ENCODE data around the gene OR2L8. TPM values are rescaled to one million over a fixed set of nuclear protein-coding genes. Genes with fewer than 3 reads are reported as not detected.

The OR2L8 gene, protein sequence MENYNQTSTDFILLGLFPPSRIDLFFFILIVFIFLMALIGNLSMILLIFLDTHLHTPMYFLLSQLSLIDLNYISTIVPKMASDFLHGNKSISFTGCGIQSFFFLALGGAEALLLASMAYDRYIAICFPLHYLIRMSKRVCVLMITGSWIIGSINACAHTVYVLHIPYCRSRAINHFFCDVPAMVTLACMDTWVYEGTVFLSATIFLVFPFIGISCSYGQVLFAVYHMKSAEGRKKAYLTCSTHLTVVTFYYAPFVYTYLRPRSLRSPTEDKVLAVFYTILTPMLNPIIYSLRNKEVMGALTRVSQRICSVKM
- polyA plus RNA-seq (2011; rRNA removed) (not detected in 2 replicates), polyA minus RNA-seq (2011; rRNA and poly(A)+ RNA removed) (not detected in 2 replicates)

DNA sequence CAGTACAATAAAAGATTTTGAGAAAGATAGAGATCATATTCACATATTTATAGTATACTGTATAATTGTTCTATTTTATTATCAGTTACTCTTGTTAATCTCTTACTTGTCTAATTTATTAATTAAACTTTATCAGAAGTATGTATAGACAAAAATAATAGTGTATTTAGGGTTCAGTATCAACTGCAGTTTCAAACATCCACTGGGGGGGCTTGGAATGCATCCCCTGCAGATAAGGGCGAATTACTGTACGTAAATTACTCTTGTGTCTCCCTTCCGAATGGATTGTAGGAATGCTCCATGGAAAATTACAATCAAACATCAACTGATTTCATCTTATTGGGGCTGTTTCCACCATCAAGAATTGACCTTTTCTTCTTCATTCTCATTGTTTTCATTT lies at the start of gene OR2L8:
TSS of gene OR2L8 (plus strand) at position 301 of the 400 bp plus-strand sequence. CDS start at position 301, 0 bp downstream.
- POLR2A ChIA-PET, result no interaction called here
- no peak within 1 kb of the TSS for H3K27ac ChIP-seq (ENCODE audit: low read depth, low read length)
- H3K9me3 ChIP-seq (ENCODE audit: control insufficient read depth, insufficient read depth, low read length), result peaks cover 2% of the 10 kb centered on the region; the same call in 1 of the 2 replicates
- TF ChIP-seq, protein P1, sequence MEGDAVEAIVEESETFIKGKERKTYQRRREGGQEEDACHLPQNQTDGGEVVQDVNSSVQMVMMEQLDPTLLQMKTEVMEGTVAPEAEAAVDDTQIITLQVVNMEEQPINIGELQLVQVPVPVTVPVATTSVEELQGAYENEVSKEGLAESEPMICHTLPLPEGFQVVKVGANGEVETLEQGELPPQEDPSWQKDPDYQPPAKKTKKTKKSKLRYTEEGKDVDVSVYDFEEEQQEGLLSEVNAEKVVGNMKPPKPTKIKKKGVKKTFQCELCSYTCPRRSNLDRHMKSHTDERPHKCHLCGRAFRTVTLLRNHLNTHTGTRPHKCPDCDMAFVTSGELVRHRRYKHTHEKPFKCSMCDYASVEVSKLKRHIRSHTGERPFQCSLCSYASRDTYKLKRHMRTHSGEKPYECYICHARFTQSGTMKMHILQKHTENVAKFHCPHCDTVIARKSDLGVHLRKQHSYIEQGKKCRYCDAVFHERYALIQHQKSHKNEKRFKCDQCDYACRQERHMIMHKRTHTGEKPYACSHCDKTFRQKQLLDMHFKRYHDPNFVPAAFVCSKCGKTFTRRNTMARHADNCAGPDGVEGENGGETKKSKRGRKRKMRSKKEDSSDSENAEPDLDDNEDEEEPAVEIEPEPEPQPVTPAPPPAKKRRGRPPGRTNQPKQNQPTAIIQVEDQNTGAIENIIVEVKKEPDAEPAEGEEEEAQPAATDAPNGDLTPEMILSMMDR (IDR thresholded peaks at IDR 0.05; ENCODE audit: low read depth, low read length), result no peak
- CTCF ChIA-PET, result no interaction called here
- no peak for DNase-seq (ENCODE audit: low read depth, low spot score)
- H3K27me3 ChIP-seq (ENCODE audit: control insufficient read depth, insufficient read depth, low read length), result no peaks in the 10 kb centered on the region
- H3K4me3 ChIP-seq (ENCODE audit: low read depth, low read length), result no peak within 1 kb of the TSS

DNA sequence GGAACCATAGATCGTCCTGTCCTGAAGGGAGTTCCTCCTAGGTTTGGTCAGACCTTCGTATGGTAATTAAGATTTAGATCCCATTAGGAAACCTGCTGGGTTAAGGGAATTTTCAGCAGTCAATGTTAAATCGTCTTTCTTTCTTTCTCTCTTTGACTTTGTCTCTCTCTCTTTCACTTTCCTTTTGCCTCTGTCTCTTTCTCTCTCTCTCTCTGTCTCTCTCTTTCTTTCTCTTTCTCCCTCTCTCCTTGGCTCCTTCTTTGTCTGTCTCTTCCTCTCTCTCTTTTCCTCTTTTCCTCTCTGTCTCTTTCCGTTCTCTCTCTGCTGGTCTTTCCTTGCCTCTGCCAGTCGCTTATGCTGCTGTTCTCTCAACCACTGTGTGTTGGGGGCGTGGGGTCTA lies 44.5 kb upstream of the OR2L8 start:
- no peaks in the 10 kb centered on the region for H3K27me3 ChIP-seq (ENCODE audit: control insufficient read depth, insufficient read depth, low read length)
- DNase-seq (ENCODE audit: low read depth, low spot score), result no peak
- TF ChIP-seq, protein P1 (IDR thresholded peaks at IDR 0.05; ENCODE audit: low read depth, low read length), result no peak
- no peak overlapping the region for H3K27ac ChIP-seq (ENCODE audit: low read depth, low read length)
- peaks cover 13% of the 10 kb centered on the region for H3K9me3 ChIP-seq (ENCODE audit: control insufficient read depth, insufficient read depth, low read length)
- ChIA-PET POLR2A (no interaction called here), CTCF (no interaction called here)
- H3K4me3 ChIP-seq (ENCODE audit: low read depth, low read length), result no peak overlapping the region

DNA sequence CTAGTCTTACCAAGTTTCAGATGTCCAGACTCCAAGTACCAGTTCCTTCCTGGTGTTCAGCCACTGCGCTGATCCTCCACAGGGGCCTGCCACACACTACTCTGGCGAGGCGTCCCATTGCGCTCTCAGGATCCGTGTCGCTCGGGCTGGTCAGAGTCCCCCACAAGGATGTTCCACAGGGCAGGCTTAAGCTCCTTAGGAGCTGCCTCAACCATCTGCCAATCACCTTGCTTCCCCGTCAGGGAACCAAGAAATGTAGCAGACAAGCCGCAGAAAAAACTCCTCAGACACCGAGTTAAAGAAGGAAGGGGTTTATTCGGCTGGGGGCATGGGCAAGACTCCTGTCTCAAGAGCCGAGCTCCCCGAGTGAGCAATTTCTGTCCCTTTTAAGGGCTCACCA lies 43.5 kb upstream of the OR2L8 start:
- ChIA-PET POLR2A (no interaction called here), CTCF (no interaction called here)
- Histone ChIP-seq H3K9me3 (ENCODE audit: control insufficient read depth, insufficient read depth, low read length) (peaks cover 13% of the 10 kb centered on the region), H3K27me3 (ENCODE audit: control insufficient read depth, insufficient read depth, low read length) (no peaks in the 10 kb centered on the region), H3K4me3 (ENCODE audit: low read depth, low read length) (no peak overlapping the region), H3K27ac (ENCODE audit: low read depth, low read length) (no peak overlapping the region)
- TF ChIP-seq, protein P1 (IDR thresholded peaks at IDR 0.05; ENCODE audit: low read depth, low read length), result no peak
- DNase-seq (ENCODE audit: low read depth, low spot score), result no peak

DNA sequence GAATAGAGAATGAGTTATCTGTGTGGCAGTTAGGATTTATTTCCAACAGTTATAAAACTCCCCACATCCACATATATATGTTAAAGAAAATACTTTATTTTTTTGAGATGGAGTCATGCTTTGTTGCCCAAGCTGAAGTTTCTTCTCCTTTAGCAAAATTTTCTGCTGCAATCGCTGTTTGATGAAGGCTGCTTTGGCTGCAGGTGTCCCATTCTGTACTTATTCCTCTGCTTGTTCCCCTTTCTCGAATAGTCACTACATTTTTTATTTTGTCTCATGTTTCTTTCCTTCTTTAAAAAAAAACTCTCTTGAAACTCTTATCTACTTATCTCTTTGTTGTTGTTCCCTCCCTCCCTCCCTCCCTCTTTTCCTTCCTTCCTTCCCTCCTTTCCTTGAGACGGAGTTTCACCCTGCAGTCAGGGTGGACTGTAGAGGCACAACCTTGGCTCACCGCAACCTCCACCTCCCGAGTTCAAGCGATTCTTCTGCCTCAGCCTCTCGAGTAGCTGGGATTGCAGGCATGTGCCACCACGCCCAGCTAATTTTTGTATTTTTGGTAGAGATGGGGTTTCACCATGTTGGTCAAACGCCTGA lies 42.7 kb upstream of the OR2L8 start:
- Histone ChIP-seq H3K4me3 (ENCODE audit: low read depth, low read length) (no peak overlapping the region), H3K27me3 (ENCODE audit: control insufficient read depth, insufficient read depth, low read length) (no peaks in the 10 kb centered on the region), H3K27ac (ENCODE audit: low read depth, low read length) (no peak overlapping the region), H3K9me3 (ENCODE audit: control insufficient read depth, insufficient read depth, low read length) (peaks cover 13% of the 10 kb centered on the region)
- CTCF ChIA-PET, result no interaction called here
- no peak for DNase-seq (ENCODE audit: low read depth, low spot score)
- POLR2A ChIA-PET, result no interaction called here
- TF ChIP-seq, protein P1 (IDR thresholded peaks at IDR 0.05; ENCODE audit: low read depth, low read length), result no peak

DNA sequence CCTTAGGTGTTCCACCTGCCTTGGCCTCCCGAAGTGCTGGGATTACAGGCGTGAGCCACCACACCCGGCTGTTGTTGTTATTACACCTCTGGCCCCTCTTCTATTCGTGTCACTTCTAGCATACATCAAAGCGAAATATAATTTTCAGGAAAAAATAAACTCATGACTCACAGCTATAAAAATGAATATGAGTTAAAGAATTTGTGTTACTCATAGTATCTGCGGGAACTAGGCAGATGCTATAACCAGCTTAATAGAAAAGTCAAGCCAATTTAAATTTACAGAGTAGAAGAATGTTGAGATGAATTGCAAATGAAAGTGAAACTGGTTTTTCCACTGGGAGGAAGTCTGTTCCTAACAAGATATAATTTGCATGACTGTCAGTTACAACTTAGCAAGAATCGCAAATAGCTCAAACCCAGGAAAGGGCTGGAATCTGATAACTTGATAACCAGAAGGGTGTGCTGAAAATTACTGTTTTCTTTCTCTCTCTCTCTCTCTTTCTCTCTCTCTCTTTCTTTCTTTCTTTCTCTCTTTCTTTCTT lies 42.1 kb upstream of the OR2L8 start:
- H3K4me3 ChIP-seq (ENCODE audit: low read depth, low read length), result no peak overlapping the region
- H3K27me3 ChIP-seq (ENCODE audit: control insufficient read depth, insufficient read depth, low read length), result no peaks in the 10 kb centered on the region
- TF ChIP-seq, protein P1 (IDR thresholded peaks at IDR 0.05; ENCODE audit: low read depth, low read length), result no peak
- no peak for DNase-seq (ENCODE audit: low read depth, low spot score)
- ChIA-PET CTCF (no interaction called here), POLR2A (no interaction called here)
- H3K27ac ChIP-seq (ENCODE audit: low read depth, low read length), result no peak overlapping the region
- H3K9me3 ChIP-seq (ENCODE audit: control insufficient read depth, insufficient read depth, low read length), result peaks cover 16% of the 10 kb centered on the region

All from AG04450 (cell line).